ENCODE data around the gene RAB29. TPM values are rescaled to one million over a fixed set of nuclear protein-coding genes. Genes with fewer than 3 reads are reported as not detected.

RAB29 gene
- total and polyA plus RNA-seq, 2 donors (not counting 3 experiments of a cell fraction or from before 2014, with no cell fraction given), result 18.1 to 18.8 TPM

DNA sequence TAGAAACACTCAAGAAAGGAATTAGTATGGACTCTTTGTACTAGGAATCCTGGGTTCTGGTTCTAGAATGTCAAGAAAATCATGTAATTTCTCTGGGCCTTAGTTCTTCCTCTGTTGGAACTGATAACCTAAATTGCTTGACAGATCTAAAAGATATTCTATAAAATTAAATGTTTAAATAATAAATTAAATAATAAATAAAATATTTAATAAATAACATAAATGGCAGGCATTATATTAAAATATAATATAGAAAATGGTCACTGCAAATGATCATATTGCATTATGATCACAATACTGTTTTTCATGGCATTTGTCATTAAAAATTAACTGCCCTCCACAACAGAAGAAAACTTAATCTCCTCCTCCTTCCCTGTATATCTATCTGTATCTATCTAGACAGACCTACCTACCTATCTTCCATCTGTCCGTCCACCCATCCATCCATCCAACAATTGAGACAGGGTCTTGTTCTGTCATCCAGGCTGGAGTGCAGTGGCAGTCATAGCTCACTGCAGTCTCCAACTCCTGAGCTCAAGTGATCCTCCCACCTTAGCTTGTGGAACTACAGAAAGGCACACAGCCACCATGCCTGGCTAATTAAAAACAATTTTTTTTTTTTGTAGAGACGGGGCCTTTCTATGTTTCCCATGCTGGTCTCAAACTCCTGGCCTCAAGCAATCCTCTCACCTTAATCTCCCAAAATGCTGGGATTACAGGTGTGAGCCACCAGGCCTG lies 41.7 kb downstream of the RAB29 start:
- H3K4me2 ChIP-seq (ENCODE audit: insufficient read depth, low read length), result no peak overlapping the region
- H3K9ac ChIP-seq (replicated peaks; ENCODE audit: extremely low read depth, insufficient read depth, low read length), result no peak overlapping the region
- intact Hi-C loops (cut with micrococcal nuclease), result no loop called here
- H3K4me3 ChIP-seq (replicated peaks in 1 of 3; ENCODE audit: insufficient read depth in 1 of 3, low read depth in 1 of 3, low read length in 3 of 3), result no peak overlapping the region
- CTCF ChIA-PET, result interaction anchor here (1.8 kb wide), 1 partner anchor 16 kb away, joined by 4 read pairs; no protein-coding TSS in a partner anchor
- no peak for DNase-seq (ENCODE audit: low read depth, low spot score)
- peaks cover 6% of the 10 kb centered on the region for H4K20me1 ChIP-seq (replicated peaks; ENCODE audit: control insufficient read depth, extremely low read depth, insufficient read depth, low read length)
- TF ChIP-seq MYC (IDR thresholded peaks at IDR 0.05; ENCODE audit: low read depth, low read length), result no peak
- TF ChIP-seq POLR2AphosphoS5 (IDR thresholded peaks at IDR 0.05; ENCODE audit: insufficient read depth, low read depth, low read length), result no peak
- TF ChIP-seq JUN (IDR thresholded peaks at IDR 0.05; ENCODE audit: borderline replicate concordance, insufficient read depth, insufficient read length, low read depth), result no peak
- TF ChIP-seq, protein P1, sequence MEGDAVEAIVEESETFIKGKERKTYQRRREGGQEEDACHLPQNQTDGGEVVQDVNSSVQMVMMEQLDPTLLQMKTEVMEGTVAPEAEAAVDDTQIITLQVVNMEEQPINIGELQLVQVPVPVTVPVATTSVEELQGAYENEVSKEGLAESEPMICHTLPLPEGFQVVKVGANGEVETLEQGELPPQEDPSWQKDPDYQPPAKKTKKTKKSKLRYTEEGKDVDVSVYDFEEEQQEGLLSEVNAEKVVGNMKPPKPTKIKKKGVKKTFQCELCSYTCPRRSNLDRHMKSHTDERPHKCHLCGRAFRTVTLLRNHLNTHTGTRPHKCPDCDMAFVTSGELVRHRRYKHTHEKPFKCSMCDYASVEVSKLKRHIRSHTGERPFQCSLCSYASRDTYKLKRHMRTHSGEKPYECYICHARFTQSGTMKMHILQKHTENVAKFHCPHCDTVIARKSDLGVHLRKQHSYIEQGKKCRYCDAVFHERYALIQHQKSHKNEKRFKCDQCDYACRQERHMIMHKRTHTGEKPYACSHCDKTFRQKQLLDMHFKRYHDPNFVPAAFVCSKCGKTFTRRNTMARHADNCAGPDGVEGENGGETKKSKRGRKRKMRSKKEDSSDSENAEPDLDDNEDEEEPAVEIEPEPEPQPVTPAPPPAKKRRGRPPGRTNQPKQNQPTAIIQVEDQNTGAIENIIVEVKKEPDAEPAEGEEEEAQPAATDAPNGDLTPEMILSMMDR (IDR thresholded peaks at IDR 0.05; ENCODE audit: extremely low read depth in 1 of 2, insufficient read depth in 1 of 2, low read depth in 1 of 2, low read length in 2 of 2), result no peak
- TF ChIP-seq, protein P2, sequence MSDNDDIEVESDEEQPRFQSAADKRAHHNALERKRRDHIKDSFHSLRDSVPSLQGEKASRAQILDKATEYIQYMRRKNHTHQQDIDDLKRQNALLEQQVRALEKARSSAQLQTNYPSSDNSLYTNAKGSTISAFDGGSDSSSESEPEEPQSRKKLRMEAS (IDR thresholded peaks at IDR 0.05; ENCODE audit: insufficient read depth, insufficient read length), result no peak
- no peak for TF ChIP-seq FOS (IDR thresholded peaks at IDR 0.05; ENCODE audit: borderline replicate concordance, insufficient read depth, low read length)
- no peak for TF ChIP-seq EZH2 (IDR thresholded peaks at IDR 0.05; ENCODE audit: borderline replicate concordance, low read depth, low read length, severe bottlenecking)
- TF ChIP-seq GATA2 (IDR thresholded peaks at IDR 0.05; ENCODE audit: insufficient read depth, insufficient read length, low read depth, low read length), result no peak
- TF ChIP-seq POLR2A (IDR thresholded peaks at IDR 0.05; ENCODE audit: low read depth, low read length), result no peak
- dilution Hi-C loops (cut with MboI; ENCODE audit: extremely low pct_ligation_motif_present, low sequenced_read_pairs), result no loop called here
- no TSS peak for BruUV-seq (replicated peaks)
- H3K4me1 ChIP-seq (ENCODE audit: control insufficient read depth, extremely low read depth, insufficient read depth, low read length), result peaks cover 6% of the 10 kb centered on the region
- peaks cover 1 to 5% of the 10 kb centered on the region in 2 experiments for H3K36me3 ChIP-seq (ENCODE audit: control insufficient read depth in 2 of 2, extremely low read depth in 1 of 2, insufficient read depth in 2 of 2, low read length in 2 of 2)
- POLR2A ChIA-PET, result no interaction called here
- H3K9me1 ChIP-seq (replicated peaks; ENCODE audit: control insufficient read depth, extremely low read depth, insufficient read depth, low read length), result no peaks in the 10 kb centered on the region
- no peaks in the 10 kb centered on the region for H3K9me3 ChIP-seq (replicated peaks; ENCODE audit: control insufficient read depth, insufficient read depth, low read length)
- no peak for FAIRE-seq
- peaks cover 87% of the 10 kb centered on the region for H3K79me2 ChIP-seq (ENCODE audit: control insufficient read depth, insufficient read depth, low read length)
- H3K27ac ChIP-seq (ENCODE audit: insufficient read depth, low read depth, low read length), result peak overlapping the region; percentile 3
- no peak overlapping the region for H2AFZ ChIP-seq (ENCODE audit: low read depth, low read length)
- no peaks in the 10 kb centered on the region for H3K27me3 ChIP-seq (ENCODE audit: control insufficient read depth in 2 of 2, insufficient read depth in 2 of 2, low read length in 2 of 2)

Measured in endothelial cell of umbilical vein (primary cell).